Measurements from ENCODE around the gene PCDH9.
"Not testable (repeated sequence)": the region's sequence is repeated elsewhere in the genome, so short reads cannot be mapped to it uniquely, and the experiment has no call there.

Gene PCDH9

DNA sequence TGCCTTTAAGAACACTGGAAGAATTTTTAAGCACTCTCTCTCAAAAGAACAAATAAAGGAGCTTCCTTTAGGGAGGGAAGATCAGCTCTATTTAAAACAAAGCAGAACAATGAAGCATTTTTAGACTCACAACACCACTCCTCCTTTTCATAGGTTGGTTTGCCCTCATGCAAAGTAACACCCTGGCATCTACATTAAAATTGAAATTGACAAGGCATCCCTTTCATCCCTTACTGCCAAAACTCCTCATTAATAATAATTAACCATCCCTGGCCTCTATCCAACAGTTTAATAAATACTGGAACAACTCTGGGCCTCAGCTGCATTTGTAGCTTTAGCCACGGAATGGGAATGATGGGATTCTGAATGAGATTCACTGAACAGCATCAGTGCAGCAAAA lies 929.1 kb downstream of the PCDH9 start:
- no peak for TF ChIP-seq CTCF (IDR thresholded peaks at IDR 0.05; ENCODE audit: insufficient read depth, low read length, missing control alignments)
- no peak for DNase-seq (ENCODE audit: low read depth, low spot score)
- H3K4me3 ChIP-seq (ENCODE audit: low read depth, low read length) = no peak overlapping the region
- POLR2A ChIA-PET = no interaction called here
- CTCF ChIA-PET = interaction anchor here (0.6 kb wide), 1 partner anchor 29 kb away, joined by 4 read pairs; no protein-coding TSS in a partner anchor

DNA sequence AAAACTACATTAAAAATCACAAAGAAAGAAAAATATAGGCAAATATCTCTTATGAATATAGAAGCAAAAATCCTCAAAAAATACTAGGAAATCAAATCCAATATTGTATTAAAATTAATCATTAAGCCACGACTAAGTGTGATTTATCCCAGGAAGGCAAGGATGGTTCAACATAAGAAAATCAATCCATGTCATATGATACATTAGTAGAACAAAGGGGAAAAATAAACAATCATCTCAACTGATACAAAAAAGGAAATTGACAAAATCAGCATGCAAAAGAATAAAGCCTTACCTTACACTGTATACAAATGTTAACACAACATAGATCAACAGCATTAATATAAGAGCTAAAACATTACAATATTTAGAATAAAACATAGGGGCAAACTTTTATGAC lies 933.3 kb downstream of the PCDH9 start:
- POLR2A ChIA-PET = no interaction called here
- no peak for TF ChIP-seq CTCF (IDR thresholded peaks at IDR 0.05; ENCODE audit: insufficient read depth, low read length, missing control alignments)
- CTCF ChIA-PET = no interaction called here
- no peak for DNase-seq (ENCODE audit: low read depth, low spot score)
- no peak overlapping the region for H3K4me3 ChIP-seq (ENCODE audit: low read depth, low read length)

DNA sequence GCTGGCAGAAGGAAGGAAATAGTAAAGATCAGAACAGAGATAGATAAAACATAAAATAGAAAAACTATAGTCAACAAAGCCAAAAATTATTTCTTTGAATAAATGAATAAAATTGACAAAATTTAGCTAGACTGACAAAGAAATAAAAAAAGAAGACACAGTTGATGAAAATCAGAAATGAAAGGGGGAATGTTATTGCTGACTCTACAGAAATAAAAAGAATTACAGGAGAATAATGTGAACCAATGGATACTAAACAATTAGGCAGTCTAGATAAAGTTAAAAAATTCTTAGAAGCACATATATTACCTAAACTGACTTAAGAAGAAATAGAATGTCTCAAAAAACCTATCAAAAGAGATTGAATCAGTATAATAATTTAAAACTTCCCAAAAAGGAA lies 933.8 kb downstream of the PCDH9 start:
- CTCF ChIA-PET = no interaction called here

GRCh38 chr13:66286806-66287205 lies 943.3 kb downstream of the PCDH9 start:
- DNase-seq (ENCODE audit: low read depth, low spot score); H3K4me3 ChIP-seq (ENCODE audit: low read depth, low read length); POLR2A ChIA-PET; CTCF ChIA-PET: not testable (repeated sequence)

More for the DNA sequence above, 933.8 kb downstream of the PCDH9 start:
- no peak for DNase-seq (ENCODE audit: low read depth, low spot score)
- no peak for TF ChIP-seq CTCF (IDR thresholded peaks at IDR 0.05; ENCODE audit: insufficient read depth, low read length, missing control alignments)
- POLR2A ChIA-PET = no interaction called here
- H3K4me3 ChIP-seq (ENCODE audit: low read depth, low read length) = no peak overlapping the region

GRCh38 chr13:66275416-66275815 lies 954.7 kb downstream of the PCDH9 start:
- CTCF ChIA-PET = no interaction called here
- no peak overlapping the region for H3K4me3 ChIP-seq (ENCODE audit: low read depth, low read length)
- no peak for TF ChIP-seq CTCF (IDR thresholded peaks at IDR 0.05; ENCODE audit: insufficient read depth, low read length, missing control alignments)
- POLR2A ChIA-PET = no interaction called here
- no peak for DNase-seq (ENCODE audit: low read depth, low spot score)

GRCh38 chr13:66273011-66273410 lies 957.1 kb downstream of the PCDH9 start:
- no peak overlapping the region for H3K4me3 ChIP-seq (ENCODE audit: low read depth, low read length)
- TF ChIP-seq CTCF (IDR thresholded peaks at IDR 0.05; ENCODE audit: insufficient read depth, low read length, missing control alignments) = no peak
- DNase-seq (ENCODE audit: low read depth, low spot score) = no peak
- ChIA-PET POLR2A (no interaction called here), CTCF (no interaction called here)

DNA sequence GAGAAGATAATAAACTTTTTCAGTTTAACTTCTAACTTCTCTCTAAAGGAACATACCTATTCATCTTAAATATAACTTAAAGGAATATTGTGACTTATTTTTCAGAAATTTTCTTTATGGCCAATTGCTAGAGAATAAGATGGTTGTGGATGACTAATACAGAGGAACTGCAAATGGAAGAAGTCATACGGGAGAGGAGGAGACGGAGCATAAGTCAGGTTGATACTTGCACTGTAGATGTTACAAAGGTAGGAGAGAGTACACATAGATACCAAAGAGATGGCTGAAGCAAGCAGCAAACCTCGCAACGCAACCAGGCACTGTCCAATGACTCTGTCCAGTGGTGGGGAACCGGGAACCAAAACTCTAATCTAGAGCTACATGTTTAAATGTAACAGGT lies 963.4 kb downstream of the PCDH9 start:
- no peak for DNase-seq (ENCODE audit: low read depth, low spot score)
- ChIA-PET POLR2A (no interaction called here), CTCF (interaction anchor here (1.0 kb wide), 1 partner anchor 354 kb away, joined by 3 read pairs; no protein-coding TSS in a partner anchor)
- no peak for TF ChIP-seq CTCF (IDR thresholded peaks at IDR 0.05; ENCODE audit: insufficient read depth, low read length, missing control alignments)
- H3K4me3 ChIP-seq (ENCODE audit: low read depth, low read length) = no peak overlapping the region
